Loucy (cell line): Measurements from ENCODE around the gene FADS3.

Experiments used
- CTCF ChIP-seq: fragments of 200-600 bp; sonication (generic); conservative IDR thresholded peaks from 2 replicates; pipeline ENCODE4 v1.5.1; 2014; ENCODE audit warnings: mild to moderate bottlenecking, antibody characterized with exemption, low read length
- EZH2phosphoT487 ChIP-seq: fragments of 200-600 bp; IDR thresholded peaks from 2 replicates; pipeline ENCODE4 v1.6.1; 2018; ENCODE audit warnings: antibody characterized with exemption, mild to moderate bottlenecking, moderate library complexity, borderline replicate concordance

- TF ChIP-seq CTCF = no peak
- TF ChIP-seq EZH2phosphoT487 = no peak
These were observed 21.5 kb downstream of the FADS3 start for GRCh38 chr11:61869708-61870451.
